HL-60/S4 treated with retinoic acid at 250 ng/mL for 4 days and 3 days (cell line): Measurements from ENCODE around the gene SLC31A2.
"Not testable (repeated sequence)": the region's sequence is repeated elsewhere in the genome, so short reads cannot be mapped to it uniquely, and the experiment has no call there.

Experiments used
- in situ Hi-C: fragments of 300-500 bp; cut with MboI; formaldehyde crosslinking; loops from 2 replicates; pipeline ENCODE4 v1.7.0; 2022; ENCODE audit warnings: low sequenced_read_pairs

The SLC31A2 gene, protein sequence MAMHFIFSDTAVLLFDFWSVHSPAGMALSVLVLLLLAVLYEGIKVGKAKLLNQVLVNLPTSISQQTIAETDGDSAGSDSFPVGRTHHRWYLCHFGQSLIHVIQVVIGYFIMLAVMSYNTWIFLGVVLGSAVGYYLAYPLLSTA

DNA sequence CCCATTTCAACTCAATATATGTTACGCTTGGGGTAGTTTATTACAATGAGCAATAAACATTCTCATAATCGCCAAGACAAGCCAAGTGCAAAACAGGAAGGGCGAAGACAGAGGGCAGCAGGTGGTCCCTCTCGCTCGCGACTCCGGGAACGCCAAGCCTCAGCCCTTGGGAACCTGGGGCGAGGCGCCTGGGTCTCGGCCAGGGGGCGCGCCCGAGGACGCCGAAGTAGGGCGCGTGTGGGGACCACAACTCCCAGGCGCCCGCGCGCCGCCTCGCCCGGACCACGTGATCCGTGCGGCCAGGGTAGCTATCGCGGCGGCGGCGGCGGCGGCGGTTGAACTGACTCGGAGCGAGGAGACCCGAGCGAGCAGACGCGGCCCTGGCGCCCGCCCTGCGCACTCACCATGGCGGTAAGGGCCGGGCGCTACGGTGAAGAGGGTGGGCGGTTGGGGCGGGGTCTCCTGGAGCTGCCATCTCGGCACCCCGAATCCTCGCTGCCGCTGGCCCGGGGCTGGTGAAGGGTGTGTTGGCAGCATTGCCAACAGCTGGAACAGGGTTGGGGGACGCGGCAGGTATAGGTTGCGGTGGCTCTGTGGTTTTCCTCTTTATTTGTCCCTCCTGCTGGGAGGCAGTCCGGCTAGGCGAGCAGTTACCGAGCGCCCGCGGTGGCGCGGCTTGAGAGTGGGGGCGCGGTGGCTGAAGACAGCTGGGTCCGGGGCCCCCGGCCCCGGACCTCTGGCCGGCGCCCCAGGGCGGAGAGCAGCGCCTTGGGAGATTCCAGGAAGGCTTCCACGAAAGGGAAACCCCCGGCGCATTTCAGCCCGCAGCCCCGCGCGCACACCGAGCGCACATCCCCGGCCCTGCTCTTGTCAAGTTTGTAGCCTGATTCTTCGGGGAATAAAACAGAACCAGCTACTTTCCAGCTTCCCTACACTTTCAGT is at the start of gene SLC31A2:
Gene SLC31A2 (plus strand): TSS at position 338 of the 942 bp plus-strand sequence. CDS start 68 bp downstream, at position 406.
- in situ Hi-C loops, result no loop called here

DNA sequence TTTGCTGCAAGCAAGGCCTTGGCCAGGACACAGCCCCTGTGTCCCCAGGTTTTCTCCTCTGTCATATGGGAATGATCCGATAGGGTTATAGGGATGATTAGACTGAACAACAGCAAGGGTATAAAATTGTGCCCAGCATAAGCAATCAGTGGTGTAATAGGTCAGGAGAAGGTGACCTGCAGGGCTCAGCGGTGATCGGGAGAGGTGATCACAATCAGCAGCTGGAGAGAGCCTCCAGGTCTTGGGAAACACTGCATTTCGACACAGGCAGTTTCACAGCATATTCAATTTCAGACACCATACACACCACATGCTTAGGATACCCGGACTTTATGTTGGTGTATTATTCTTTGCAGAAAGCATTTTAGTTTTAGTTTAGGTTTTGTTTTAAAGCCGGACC is 45.5 kb upstream of the SLC31A2 start:
- in situ Hi-C loops, result not testable (repeated sequence)

DNA sequence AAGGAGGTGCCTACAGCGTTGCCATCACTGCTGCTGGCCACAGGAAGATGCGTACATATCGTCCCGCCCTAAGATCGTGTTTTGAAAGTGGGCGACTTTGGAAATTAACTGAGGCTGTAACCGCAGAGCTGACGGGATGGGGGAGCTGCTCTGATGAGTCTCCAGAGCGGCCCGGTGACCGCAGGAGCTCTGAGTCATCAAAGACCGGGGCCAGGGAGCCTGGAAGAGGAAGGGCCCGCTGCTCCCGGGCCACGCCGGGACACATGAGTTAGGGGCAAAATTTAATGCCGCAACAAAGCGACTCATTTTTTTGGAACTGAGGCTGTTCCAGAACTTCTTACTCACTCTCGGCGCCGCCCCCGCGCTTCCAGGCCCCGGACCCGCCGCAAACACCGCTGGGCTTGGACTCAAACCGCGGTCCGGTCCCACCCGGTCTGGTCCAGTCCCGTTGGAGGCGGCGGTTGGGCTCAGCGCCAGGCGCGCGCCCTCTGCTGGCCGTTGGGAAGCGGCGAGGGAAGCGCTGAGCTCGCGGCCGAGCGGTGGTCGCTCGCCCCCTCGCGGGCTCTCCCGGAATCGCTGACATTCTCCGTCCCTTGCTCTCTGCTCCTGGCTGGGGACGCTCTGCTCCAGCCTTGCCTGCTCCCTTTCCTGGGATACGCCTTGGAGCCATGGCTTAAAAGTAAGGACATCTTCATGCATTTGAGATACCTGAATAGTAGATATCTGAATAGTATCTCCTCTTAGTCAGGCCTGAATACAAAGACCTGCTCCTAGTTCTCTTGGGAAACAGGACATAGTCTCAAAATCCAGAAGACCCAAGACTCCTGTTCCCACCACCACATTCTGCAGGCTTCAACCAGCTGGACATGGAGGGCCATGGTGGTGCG is 39.5 kb upstream of the SLC31A2 start:
- in situ Hi-C loops, result not testable (repeated sequence)

DNA sequence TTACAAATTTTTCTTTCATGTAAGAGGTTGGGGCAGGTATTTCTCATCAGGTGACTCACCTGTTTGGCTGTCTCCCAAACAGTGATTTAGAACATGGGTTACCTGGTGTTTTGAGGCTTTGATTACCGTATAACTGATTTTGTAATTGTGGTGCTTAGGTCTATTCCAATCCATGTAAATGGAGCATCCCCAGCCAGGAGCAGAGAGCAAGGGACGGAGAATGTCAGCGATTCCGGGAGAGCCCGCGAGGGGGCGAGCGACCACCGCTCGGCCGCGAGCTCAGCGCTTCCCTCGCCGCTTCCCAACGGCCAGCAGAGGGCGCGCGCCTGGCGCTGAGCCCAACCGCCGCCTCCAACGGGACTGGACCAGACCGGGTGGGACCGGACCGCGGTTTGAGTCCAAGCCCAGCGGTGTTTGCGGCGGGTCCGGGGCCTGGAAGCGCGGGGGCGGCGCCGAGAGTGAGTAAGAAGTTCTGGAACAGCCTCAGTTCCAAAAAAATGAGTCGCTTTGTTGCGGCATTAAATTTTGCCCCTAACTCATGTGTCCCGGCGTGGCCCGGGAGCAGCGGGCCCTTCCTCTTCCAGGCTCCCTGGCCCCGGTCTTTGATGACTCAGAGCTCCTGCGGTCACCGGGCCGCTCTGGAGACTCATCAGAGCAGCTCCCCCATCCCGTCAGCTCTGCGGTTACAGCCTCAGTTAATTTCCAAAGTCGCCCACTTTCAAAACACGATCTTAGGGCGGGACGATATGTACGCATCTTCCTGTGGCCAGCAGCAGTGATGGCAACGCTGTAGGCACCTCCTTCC is 37.9 kb upstream of the SLC31A2 start:
- in situ Hi-C loops, result not testable (repeated sequence)

DNA sequence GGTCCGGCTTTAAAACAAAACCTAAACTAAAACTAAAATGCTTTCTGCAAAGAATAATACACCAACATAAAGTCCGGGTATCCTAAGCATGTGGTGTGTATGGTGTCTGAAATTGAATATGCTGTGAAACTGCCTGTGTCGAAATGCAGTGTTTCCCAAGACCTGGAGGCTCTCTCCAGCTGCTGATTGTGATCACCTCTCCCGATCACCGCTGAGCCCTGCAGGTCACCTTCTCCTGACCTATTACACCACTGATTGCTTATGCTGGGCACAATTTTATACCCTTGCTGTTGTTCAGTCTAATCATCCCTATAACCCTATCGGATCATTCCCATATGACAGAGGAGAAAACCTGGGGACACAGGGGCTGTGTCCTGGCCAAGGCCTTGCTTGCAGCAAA is 32.0 kb upstream of the SLC31A2 start:
- in situ Hi-C loops, result not testable (repeated sequence)

DNA sequence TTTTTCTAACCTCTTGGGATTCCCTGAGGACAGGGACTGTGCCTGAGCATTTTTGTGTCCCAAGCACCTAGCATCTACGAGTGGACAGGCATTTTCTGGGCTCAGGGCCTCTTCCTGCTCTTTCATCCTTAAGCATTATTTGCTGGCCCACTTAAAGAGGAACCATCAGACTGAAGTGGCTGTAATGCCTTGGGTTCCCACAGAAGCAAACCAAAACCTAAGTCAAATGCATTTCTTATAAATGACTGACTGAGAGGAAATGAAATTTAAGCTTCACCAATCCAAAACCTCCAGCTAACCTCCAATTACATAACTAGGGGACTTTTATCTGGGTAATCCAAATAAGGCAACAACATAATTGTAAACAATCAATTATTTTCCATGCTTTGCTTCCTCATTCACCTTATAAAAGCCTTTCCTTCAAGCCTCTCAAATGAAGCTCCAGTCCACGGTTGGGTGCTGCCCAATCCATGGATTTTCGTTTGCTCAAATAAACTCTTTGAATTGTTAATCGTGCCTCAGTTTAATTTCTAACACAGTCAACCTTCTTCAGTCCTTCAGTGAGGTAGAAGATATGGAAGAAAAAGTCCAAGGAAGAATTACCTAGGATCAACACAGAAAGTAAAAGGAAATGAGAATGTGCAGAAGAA is 25.3 kb upstream of the SLC31A2 start:
- in situ Hi-C loops, result no loop called here

DNA sequence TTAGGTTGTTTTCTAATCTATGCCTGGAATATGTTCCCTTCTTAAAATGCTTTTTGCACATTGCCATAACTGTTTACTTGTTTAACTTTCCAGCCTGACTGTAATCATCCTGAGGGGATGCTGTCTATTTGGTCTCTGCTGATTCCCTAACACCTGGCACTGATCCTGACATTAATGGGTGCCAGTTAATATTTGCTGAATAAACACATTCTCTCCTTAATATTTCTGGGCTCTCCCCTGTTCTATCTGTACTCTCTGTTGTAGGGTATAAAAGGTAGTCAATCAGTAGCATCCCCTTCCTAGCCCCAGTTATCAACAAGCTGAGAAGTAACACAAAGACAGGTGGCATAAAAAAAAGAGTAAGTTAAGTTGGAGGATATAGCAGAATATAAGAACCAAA is 21.3 kb upstream of the SLC31A2 start:
- in situ Hi-C loops, result no loop called here

DNA sequence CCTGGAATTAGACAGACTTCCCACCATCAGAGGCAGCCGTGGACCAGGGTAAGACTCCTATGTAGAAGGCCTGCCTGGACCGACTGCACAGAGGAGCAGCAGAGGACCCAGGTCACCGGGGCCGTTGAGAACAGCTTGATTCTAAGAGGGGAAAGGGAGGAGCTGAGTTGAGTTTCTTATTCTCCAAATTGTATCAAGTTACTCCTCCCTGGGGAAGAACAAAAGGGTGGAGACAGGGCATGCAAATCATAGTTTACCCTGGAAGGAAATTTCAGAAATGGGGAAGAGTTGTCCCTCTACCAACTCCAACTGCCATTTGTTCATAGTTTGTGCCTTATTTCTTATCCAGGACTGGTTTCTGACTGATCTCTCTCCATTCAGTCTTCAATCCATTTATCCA is 20.9 kb upstream of the SLC31A2 start:
- in situ Hi-C loops, result no loop called here

DNA sequence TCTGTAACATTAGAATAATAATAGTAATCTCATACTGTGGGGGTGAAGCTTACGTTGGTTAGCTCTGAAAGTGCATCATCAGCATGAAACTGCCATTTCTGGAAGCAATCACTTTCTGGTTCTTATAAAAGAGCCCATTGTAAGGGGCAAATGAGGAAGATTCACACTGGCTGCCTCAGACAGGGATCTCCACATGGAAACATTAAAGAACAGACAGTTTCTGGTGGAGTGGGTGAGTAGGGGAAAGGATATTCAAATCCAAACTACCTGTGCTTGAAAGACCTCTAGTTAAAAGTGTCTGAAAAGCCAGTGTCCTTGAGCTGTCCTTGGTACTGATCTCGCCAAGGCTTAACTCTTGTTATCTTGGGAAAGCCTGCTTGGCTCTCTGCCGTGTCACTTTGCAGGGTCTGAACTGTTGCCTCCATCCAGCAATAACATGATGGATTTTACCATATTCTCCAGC is 19.1 kb upstream of the SLC31A2 start:
- in situ Hi-C loops, result no loop called here

DNA sequence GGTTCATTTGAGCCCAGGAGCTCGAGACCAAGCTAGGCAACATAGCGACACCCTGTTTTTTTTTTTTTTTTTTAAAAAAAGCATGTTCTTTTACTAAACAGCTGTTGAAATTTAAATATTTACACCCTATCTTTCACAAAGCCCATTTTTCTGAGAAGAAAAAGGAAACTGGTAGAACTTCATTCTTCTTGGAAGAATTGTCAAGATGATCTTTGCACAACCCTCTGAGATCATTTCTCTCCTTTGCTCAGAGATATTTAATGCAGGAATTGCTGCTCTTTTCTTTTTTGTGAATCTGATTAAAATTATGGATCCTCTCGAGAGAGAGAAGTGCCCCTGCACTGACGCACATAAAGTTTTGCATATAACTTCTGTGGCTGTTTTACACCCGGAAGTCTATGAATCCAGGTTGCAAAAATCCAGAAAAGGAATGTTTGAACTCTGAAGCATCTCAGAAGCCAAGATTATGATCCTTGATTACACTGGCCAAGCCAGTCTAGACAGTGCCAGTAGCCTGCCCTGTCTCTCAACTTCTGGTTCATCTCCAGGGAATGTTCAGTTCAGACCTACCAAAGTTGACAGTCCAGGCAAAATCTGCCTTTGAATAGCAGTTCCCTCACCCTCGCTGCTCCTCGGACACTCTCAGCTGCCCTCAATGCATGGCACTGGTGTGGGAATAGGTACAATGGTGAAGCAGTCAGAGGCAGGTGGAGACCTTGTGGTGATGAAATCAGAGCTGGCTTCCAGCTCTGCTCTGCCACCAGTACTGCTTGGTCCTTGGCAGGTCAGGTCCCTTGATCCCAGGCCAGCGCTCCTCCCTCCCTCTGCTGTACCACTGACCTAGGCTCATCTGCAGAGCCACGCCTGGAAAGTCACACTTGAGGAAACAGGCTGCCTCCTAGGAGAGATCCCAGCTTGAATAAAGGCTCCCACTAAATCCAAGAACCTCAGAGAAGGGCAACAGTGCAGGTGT is 13.3 kb upstream of the SLC31A2 start:
- in situ Hi-C loops, result no loop called here

DNA sequence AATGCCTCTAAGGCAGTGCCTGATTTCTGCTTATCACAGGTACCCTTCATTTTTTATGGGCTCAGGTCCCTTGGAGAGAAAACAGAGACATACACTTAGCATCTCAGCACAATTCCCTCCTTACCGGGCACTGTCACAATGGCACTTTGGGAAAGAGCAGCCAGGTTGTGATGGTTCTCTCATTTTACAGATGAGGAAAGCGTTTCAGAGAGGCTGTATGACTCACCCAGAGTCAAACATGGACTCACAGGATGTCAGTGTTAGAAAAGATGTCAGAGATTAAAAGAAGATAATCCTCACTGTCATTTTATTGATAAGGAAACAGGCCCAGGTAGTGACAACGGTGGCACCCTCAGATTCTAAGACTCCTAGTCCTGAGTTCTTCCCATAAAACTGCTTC is 12.0 kb upstream of the SLC31A2 start:
- in situ Hi-C loops, result no loop called here

DNA sequence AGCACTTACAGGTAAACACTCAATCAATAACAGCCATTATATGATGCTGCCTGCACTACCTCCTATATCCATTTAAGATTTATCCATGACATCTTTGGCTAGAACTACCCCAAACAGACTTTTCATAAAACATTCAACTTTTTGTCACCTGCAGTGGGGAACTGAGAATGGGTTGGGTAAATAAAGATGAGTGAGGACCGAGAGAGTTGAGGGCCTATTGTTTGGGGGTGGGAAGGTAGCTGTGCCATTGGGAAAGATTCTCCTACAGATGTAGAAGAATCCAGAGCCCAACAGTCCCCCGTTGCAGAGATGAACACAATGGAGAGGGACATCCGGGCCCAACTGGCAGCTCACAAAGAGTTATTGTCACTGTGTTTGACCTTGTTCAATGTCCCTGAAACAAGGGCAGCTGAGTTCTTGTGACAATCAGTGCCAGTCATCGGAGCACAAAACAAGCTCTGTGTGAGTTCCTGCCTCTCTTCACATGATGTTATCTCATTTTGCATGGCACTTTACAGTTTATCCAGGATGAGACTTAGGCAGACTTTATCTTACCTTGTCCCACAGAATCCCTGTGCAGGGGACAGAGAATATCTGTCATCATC is 11.5 kb upstream of the SLC31A2 start:
- in situ Hi-C loops, result no loop called here

DNA sequence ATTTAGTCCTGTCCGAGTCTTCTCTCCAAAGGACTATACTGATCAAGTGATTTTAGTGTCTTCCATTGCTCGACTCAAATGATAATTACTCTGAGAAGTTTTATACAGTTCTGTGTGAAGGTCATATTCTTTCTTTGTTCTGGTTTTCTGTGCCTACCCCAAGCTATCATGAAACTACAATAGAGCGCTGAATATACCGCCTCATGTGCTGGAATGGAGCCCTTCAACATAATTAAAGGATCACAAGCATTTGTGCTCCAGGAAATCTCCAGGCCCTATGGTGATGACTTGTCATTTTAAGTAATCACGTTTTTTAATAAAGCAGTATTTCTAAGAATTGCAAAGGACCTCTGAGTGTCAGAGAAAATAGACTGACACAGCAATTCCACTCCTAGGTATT is 10.9 kb upstream of the SLC31A2 start:
- in situ Hi-C loops, result no loop called here

DNA sequence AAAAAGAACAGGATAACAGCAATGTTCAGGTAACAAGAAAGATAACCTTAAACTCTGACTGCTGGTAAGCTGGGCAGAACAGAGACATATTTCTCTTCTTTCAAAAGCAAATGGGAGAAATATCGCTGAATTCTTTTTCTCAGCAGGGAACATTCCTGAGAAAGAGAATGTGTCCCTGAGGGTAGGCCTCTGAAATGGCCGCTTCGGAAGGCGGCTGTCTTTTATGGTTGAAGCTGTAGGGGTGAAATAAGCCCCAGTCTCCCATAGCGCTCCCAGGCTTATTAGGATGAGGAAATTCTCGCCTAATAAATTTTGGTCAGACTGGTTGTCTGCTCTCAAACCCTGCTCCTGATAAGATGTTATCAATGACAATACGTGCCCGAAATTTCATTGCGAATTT is 9.9 kb upstream of the SLC31A2 start:
- in situ Hi-C loops, result not testable (repeated sequence)

DNA sequence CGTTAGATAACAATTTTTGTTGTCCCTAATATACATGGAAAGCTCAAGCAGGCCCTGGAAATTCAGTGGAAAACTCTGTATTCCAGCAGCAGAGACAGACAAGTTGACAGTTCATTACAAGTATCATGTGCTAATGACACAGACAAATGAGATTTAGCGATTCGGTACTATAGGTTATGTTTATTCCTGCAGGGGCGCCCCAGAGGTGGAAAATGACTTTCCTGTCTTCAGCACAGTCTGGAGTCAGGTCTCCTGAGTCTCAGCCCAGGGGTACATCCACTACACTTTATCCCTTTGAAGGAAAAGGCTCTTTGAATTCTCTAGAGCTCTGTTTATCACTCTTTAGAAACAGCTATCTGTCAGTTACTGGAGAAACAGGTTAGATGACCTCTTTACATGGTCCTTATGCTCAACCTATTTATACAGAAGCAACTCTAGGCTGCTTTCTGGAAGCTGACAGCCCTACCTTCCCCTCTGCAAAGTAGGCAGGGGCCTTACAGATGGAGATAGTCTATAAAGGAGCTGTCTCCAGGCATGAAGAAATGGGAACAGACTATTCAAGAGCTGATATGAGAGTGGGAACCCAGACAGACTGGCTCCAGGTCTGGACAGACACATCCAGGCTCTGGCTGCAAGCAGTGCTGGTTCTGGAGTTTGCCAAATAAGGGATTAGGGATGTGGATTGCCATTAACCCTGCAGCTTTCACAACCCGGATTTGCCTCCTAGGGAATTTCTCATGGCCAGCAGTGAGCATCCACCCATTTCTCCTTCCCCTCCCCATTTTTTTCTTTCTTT is 7.2 kb upstream of the SLC31A2 start:
- in situ Hi-C loops, result no loop called here

DNA sequence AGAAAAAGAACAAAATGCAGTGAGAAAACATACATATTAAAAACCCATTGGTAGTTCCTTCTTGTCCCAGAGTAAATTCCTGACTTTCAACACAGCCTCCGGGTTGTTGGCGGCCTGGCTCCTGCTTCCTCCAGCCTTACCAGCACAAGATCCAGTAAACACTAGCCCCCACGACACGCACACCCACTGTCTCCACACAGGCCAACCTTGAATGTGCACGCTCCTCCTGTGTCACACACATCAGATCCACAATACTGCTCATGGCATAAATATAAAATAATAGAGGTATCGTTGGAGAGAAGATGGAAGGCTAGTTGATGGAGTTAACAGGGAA is 2.5 kb upstream of the SLC31A2 start:
- in situ Hi-C loops, result no loop called here

DNA sequence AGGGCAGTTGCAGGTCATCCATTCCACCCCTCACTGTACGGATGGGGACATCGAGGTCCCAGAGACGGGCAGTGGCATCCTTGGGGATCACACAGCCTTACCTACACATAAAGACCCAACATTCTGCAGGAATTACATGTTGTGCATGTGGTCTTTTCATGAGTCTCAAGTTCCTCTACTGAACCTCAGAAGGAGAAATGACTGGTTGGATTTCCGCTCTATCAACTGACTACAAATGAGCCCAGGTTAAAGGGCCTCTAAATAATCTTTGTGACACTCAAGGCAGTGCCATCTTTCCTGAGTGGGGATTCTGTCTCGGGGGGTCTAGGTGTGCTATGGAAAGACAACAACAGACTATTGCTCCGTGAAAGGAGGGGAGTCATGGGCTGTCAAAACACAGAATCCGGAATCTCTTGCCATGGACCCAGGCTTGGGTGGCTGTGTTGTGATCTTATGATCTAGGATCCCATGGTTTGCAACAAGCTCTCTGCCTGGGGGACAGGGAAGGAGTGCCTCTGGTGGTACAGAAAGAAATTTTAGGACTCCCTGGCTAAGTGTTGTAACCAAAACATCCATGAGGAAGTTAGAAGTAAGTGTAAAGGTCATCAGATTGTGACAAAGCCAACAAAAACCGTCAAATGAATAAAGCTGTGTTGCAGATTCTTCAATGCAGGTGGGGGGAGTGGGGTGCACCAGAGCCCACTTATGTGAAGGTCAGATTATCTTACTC is 1.9 kb upstream of the SLC31A2 start:
- in situ Hi-C loops, result no loop called here
